ENCODE measurements around the gene KRT76.

Gene KRT76

DNA sequence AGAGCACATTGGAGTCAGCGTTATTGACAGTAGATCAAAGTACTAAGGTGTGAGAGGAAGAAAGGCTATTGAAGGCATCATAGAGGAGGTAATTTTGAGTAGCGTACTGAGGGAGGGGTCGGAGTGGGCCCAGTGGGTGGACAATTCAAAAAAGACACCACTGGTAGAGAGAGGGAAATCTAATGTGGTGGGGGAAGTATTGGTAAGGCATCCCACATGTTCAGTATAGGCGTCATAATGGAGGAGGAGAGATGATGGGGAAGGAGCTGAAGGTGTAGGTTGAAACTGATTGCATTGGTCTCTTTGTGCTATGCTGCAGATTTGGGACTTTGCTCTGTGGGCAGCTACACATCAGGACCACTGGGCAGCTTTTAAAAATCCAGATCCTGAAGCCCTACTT lies 50.1 kb downstream of the KRT76 start:
- no CpG with 5 or more reads among the region's 4 CpGs for WGBS, 2 donors (ENCODE audit: extremely low coverage in 2 of 2, insufficient read length in 2 of 2, insufficient replicate concordance in 1 of 2)
- Histone ChIP-seq H2BK15ac (ENCODE audit: low read length) (no peak overlapping the region), H2BK12ac (ENCODE audit: low read length) (no peak overlapping the region), H3K9ac (ENCODE audit: low read depth, low read length, poor library complexity) (no peak overlapping the region), H2BK120ac (ENCODE audit: low read depth, low read length) (no peak overlapping the region), H2AFZ (ENCODE audit: low read length) (no peak overlapping the region), H2AK5ac (ENCODE audit: low read depth, low read length) (no peak overlapping the region), H3K23ac (ENCODE audit: low read depth, low read length, poor library complexity) (no peak overlapping the region), H3K14ac (ENCODE audit: low read length) (no peak overlapping the region), H4K8ac (ENCODE audit: low read depth, low read length) (no peak overlapping the region), H2BK5ac (ENCODE audit: low read length) (no peak overlapping the region), H4K91ac (ENCODE audit: low read depth, low read length, poor library complexity) (no peak overlapping the region), H3K4me1 (ENCODE audit: control insufficient read depth in 2 of 2, insufficient read depth in 1 of 2, low read depth in 1 of 2, low read length in 2 of 2) (no peaks in the 10 kb centered on the region), H3K9me3 (replicated peaks in 1 of 2; ENCODE audit: control insufficient read depth in 2 of 2, insufficient read depth in 1 of 2, low read depth in 1 of 2, low read length in 2 of 2) (no peaks in the 10 kb centered on the region), H3K4me2 (ENCODE audit: insufficient read depth, low read length, poor library complexity, severe bottlenecking) (no peak overlapping the region), H3K36me3 (replicated peaks in 1 of 2; ENCODE audit: control insufficient read depth in 2 of 2, insufficient read depth in 2 of 2, low read length in 2 of 2) (no peaks in the 10 kb centered on the region), H3K79me1 (ENCODE audit: low read depth, low read length) (no peaks in the 10 kb centered on the region), H3K4ac (ENCODE audit: low read length) (no peak overlapping the region), H3K18ac (ENCODE audit: low read length) (no peak overlapping the region), H3K4me3 (ENCODE audit: low read length in 2 of 2) (no peak overlapping the region), H3K27ac (replicated peaks; ENCODE audit: low read length) (no peak overlapping the region), H3K27me3 (ENCODE audit: control insufficient read depth in 3 of 3, insufficient read depth in 3 of 3, low read depth in 1 of 3, low read length in 3 of 3) (peaks cover 0 to 3% (median 0%) of the 10 kb centered on the region in 3 experiments)
- DNase-seq (ENCODE audit: low spot score) = no peak

GRCh38 chr12:52726451-52726850 lies 50.7 kb downstream of the KRT76 start:
- no peak overlapping the region for H4K8ac ChIP-seq (ENCODE audit: low read depth, low read length)
- no peaks in the 10 kb centered on the region for H3K36me3 ChIP-seq (replicated peaks in 1 of 2; ENCODE audit: control insufficient read depth in 2 of 2, insufficient read depth in 2 of 2, low read length in 2 of 2)
- no peak for DNase-seq (ENCODE audit: low spot score)
- no peak overlapping the region for H3K14ac ChIP-seq (ENCODE audit: low read length)
- H3K27ac ChIP-seq (replicated peaks; ENCODE audit: low read length) = no peak overlapping the region
- H3K9ac ChIP-seq (ENCODE audit: low read depth, low read length, poor library complexity) = no peak overlapping the region
- WGBS, 2 donors (ENCODE audit: extremely low coverage in 2 of 2, insufficient read length in 2 of 2, insufficient replicate concordance in 1 of 2) = no CpG with 5 or more reads among the region's 2 CpGs
- no peaks in the 10 kb centered on the region for H3K4me1 ChIP-seq (ENCODE audit: control insufficient read depth in 2 of 2, insufficient read depth in 1 of 2, low read depth in 1 of 2, low read length in 2 of 2)
- H3K4me2 ChIP-seq (ENCODE audit: insufficient read depth, low read length, poor library complexity, severe bottlenecking) = no peak overlapping the region
- H2BK12ac ChIP-seq (ENCODE audit: low read length) = no peak overlapping the region
- H3K27me3 ChIP-seq (ENCODE audit: control insufficient read depth in 3 of 3, insufficient read depth in 3 of 3, low read depth in 1 of 3, low read length in 3 of 3) = peaks cover 0 to 3% (median 0%) of the 10 kb centered on the region in 3 experiments
- H2BK5ac ChIP-seq (ENCODE audit: low read length) = no peak overlapping the region
- H3K4ac ChIP-seq (ENCODE audit: low read length) = no peak overlapping the region
- no peak overlapping the region for H2AFZ ChIP-seq (ENCODE audit: low read length)
- no peak overlapping the region for H3K23ac ChIP-seq (ENCODE audit: low read depth, low read length, poor library complexity)
- no peaks in the 10 kb centered on the region for H3K79me1 ChIP-seq (ENCODE audit: low read depth, low read length)
- H4K91ac ChIP-seq (ENCODE audit: low read depth, low read length, poor library complexity) = no peak overlapping the region
- no peak overlapping the region for H2BK120ac ChIP-seq (ENCODE audit: low read depth, low read length)
- no peak overlapping the region for H3K4me3 ChIP-seq (ENCODE audit: low read length in 2 of 2)
- H2BK15ac ChIP-seq (ENCODE audit: low read length) = no peak overlapping the region
- H2AK5ac ChIP-seq (ENCODE audit: low read depth, low read length) = no peak overlapping the region
- H3K9me3 ChIP-seq (replicated peaks in 1 of 2; ENCODE audit: control insufficient read depth in 2 of 2, insufficient read depth in 1 of 2, low read depth in 1 of 2, low read length in 2 of 2) = no peaks in the 10 kb centered on the region
- H3K18ac ChIP-seq (ENCODE audit: low read length) = no peak overlapping the region

DNA sequence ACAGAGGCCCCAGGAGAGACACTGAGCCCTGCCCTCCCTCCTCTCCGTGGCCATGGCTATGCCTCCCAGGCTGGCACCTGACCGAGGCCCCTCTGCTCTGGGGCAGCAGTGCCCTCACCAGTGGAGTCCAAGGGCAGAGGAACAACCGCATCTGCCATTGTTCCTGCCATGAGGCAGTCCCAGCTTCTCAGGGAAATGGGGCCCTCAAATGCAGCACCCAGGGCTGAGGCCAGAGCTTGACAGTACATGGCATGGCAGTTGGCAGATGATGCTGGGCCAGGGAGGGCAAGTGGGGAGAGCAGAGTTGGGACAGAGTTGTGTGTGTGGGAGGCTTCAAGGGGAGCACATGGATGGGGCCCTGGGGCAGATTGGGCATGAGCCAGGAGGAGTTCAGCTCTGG lies 52.8 kb downstream of the KRT76 start:
- H3K18ac ChIP-seq (ENCODE audit: low read length) = peak overlapping the region; percentile 6
- H2BK120ac ChIP-seq (ENCODE audit: low read depth, low read length) = no peak overlapping the region
- H2AK5ac ChIP-seq (ENCODE audit: low read depth, low read length) = no peak overlapping the region
- no peak overlapping the region for H2AFZ ChIP-seq (ENCODE audit: low read length)
- H3K23ac ChIP-seq (ENCODE audit: low read depth, low read length, poor library complexity) = no peak overlapping the region
- no peak overlapping the region for H4K8ac ChIP-seq (ENCODE audit: low read depth, low read length)
- no peak overlapping the region for H2BK15ac ChIP-seq (ENCODE audit: low read length)
- no peak overlapping the region for H2BK5ac ChIP-seq (ENCODE audit: low read length)
- no peak overlapping the region for H3K4ac ChIP-seq (ENCODE audit: low read length)
- H3K79me1 ChIP-seq (ENCODE audit: low read depth, low read length) = no peaks in the 10 kb centered on the region
- no peak overlapping the region for H3K4me2 ChIP-seq (ENCODE audit: insufficient read depth, low read length, poor library complexity, severe bottlenecking)
- peaks cover 0 to 2% (median 0%) of the 10 kb centered on the region in 3 experiments for H3K27me3 ChIP-seq (ENCODE audit: control insufficient read depth in 3 of 3, insufficient read depth in 3 of 3, low read depth in 1 of 3, low read length in 3 of 3)
- no peak for DNase-seq (ENCODE audit: low spot score)
- no peak overlapping the region for H2BK12ac ChIP-seq (ENCODE audit: low read length)
- no peaks in the 10 kb centered on the region for H3K36me3 ChIP-seq (replicated peaks in 1 of 2; ENCODE audit: control insufficient read depth in 2 of 2, insufficient read depth in 2 of 2, low read length in 2 of 2)
- H3K4me1 ChIP-seq (ENCODE audit: control insufficient read depth in 2 of 2, insufficient read depth in 1 of 2, low read depth in 1 of 2, low read length in 2 of 2) = no peaks in the 10 kb centered on the region
- no peak overlapping the region for H3K27ac ChIP-seq (replicated peaks; ENCODE audit: low read length)
- H3K9me3 ChIP-seq (replicated peaks in 1 of 2; ENCODE audit: control insufficient read depth in 2 of 2, insufficient read depth in 1 of 2, low read depth in 1 of 2, low read length in 2 of 2) = no peaks in the 10 kb centered on the region
- H3K4me3 ChIP-seq (ENCODE audit: low read length in 2 of 2) = no peak overlapping the region
- no CpG with 5 or more reads among the region's 3 CpGs for WGBS, 2 donors (ENCODE audit: extremely low coverage in 2 of 2, insufficient read length in 2 of 2, insufficient replicate concordance in 1 of 2)
- H3K14ac ChIP-seq (ENCODE audit: low read length) = peak overlapping the region; percentile 10
- H3K9ac ChIP-seq (ENCODE audit: low read depth, low read length, poor library complexity) = no peak overlapping the region
- no peak overlapping the region for H4K91ac ChIP-seq (ENCODE audit: low read depth, low read length, poor library complexity)

DNA sequence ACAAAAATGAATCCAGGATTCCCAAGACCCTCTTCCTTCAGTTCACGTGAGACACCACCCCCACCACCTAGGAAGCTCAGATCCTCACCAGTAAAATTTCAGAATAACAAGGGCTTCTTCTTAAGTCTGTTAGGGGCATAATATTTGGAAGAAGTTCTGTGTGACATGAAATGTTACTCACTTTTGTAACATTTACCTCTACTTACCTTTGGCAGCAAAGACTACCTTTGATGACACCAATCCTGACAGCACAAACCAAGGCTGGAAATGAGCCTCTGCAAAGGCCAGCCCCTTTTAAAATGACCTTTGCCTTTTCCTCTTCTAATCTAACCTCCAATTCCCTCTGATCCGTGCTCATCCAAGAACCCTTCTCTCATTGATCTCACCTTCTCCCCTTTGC lies 54.5 kb downstream of the KRT76 start:
- no peak overlapping the region for H2BK12ac ChIP-seq (ENCODE audit: low read length)
- H3K79me1 ChIP-seq (ENCODE audit: low read depth, low read length) = no peaks in the 10 kb centered on the region
- H2BK15ac ChIP-seq (ENCODE audit: low read length) = no peak overlapping the region
- no peak overlapping the region for H3K4me2 ChIP-seq (ENCODE audit: insufficient read depth, low read length, poor library complexity, severe bottlenecking)
- no peaks in the 10 kb centered on the region for H3K4me1 ChIP-seq (ENCODE audit: control insufficient read depth in 2 of 2, insufficient read depth in 1 of 2, low read depth in 1 of 2, low read length in 2 of 2)
- no peak overlapping the region for H3K4me3 ChIP-seq (ENCODE audit: low read length in 2 of 2)
- no peak overlapping the region for H2BK120ac ChIP-seq (ENCODE audit: low read depth, low read length)
- no peak overlapping the region for H3K9ac ChIP-seq (ENCODE audit: low read depth, low read length, poor library complexity)
- no peak overlapping the region for H3K27ac ChIP-seq (replicated peaks; ENCODE audit: low read length)
- H2AK5ac ChIP-seq (ENCODE audit: low read depth, low read length) = no peak overlapping the region
- no peaks in the 10 kb centered on the region for H3K9me3 ChIP-seq (replicated peaks in 1 of 2; ENCODE audit: control insufficient read depth in 2 of 2, insufficient read depth in 1 of 2, low read depth in 1 of 2, low read length in 2 of 2)
- H3K4ac ChIP-seq (ENCODE audit: low read length) = no peak overlapping the region
- H4K8ac ChIP-seq (ENCODE audit: low read depth, low read length) = no peak overlapping the region
- no peak overlapping the region for H3K14ac ChIP-seq (ENCODE audit: low read length)
- no peak overlapping the region for H3K23ac ChIP-seq (ENCODE audit: low read depth, low read length, poor library complexity)
- H3K27me3 ChIP-seq (ENCODE audit: control insufficient read depth in 3 of 3, insufficient read depth in 3 of 3, low read depth in 1 of 3, low read length in 3 of 3) = peaks cover 0 to 9% (median 0%) of the 10 kb centered on the region in 3 experiments
- H3K36me3 ChIP-seq (replicated peaks in 1 of 2; ENCODE audit: control insufficient read depth in 2 of 2, insufficient read depth in 2 of 2, low read length in 2 of 2) = no peaks in the 10 kb centered on the region
- WGBS, 2 donors (ENCODE audit: extremely low coverage in 2 of 2, insufficient read length in 2 of 2, insufficient replicate concordance in 1 of 2) = no CpG with 5 or more reads among the region's 2 CpGs
- no peak for DNase-seq (ENCODE audit: low spot score)
- H4K91ac ChIP-seq (ENCODE audit: low read depth, low read length, poor library complexity) = no peak overlapping the region
- H2BK5ac ChIP-seq (ENCODE audit: low read length) = no peak overlapping the region
- no peak overlapping the region for H3K18ac ChIP-seq (ENCODE audit: low read length)
- H2AFZ ChIP-seq (ENCODE audit: low read length) = no peak overlapping the region

Measured in neuronal stem cell (in vitro differentiated cells).